Measurements from ENCODE around the gene UGT1A9.

UGT1A9 gene

GRCh38 chr2:233794128-233794658 lies 122.5 kb downstream of the UGT1A9 start:
- in situ Hi-C loops (cut with MboI; ENCODE audit: low sequenced_read_pairs) = no loop called here

- in situ Hi-C loops (cut with MboI; ENCODE audit: low sequenced_read_pairs) = no loop called here
Observed at GRCh38 chr2:233795735-233796171, 124.1 kb downstream of the UGT1A9 start.

DNA sequence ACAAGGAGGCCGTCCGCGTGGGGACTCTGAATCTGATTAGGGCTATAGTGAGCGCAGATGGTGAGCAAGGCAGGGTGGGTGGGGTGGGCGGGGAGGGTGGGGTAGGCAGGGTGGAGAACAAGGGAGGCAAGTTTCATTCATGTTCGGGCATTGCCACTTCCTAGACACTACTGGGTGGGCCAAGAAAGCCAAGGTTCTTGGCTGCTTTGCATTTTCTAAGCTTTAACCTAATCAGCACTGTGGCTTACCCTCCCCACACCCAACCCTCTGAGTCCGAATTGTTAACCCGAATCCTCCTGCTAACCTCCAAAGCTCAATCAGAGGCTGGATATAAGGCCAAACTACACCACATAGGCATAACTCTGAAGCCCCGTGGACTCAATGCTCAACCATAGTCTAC lies 124.6 kb downstream of the UGT1A9 start:
- in situ Hi-C loops (cut with MboI; ENCODE audit: low sequenced_read_pairs) = no loop called here

- in situ Hi-C loops (cut with MboI; ENCODE audit: low sequenced_read_pairs) = no loop called here
Observed at GRCh38 chr2:233798335-233799086, 126.8 kb downstream of the UGT1A9 start.

- in situ Hi-C loops (cut with MboI; ENCODE audit: low sequenced_read_pairs) = no loop called here
Observed at GRCh38 chr2:233799087-233799665, 127.5 kb downstream of the UGT1A9 start.

- in situ Hi-C loops (cut with MboI; ENCODE audit: low sequenced_read_pairs) = no loop called here
Observed at GRCh38 chr2:233799716-233800115, 128.0 kb downstream of the UGT1A9 start.

- in situ Hi-C loops (cut with MboI; ENCODE audit: low sequenced_read_pairs) = no loop called here
Observed at GRCh38 chr2:233800208-233800607, 128.5 kb downstream of the UGT1A9 start.

DNA sequence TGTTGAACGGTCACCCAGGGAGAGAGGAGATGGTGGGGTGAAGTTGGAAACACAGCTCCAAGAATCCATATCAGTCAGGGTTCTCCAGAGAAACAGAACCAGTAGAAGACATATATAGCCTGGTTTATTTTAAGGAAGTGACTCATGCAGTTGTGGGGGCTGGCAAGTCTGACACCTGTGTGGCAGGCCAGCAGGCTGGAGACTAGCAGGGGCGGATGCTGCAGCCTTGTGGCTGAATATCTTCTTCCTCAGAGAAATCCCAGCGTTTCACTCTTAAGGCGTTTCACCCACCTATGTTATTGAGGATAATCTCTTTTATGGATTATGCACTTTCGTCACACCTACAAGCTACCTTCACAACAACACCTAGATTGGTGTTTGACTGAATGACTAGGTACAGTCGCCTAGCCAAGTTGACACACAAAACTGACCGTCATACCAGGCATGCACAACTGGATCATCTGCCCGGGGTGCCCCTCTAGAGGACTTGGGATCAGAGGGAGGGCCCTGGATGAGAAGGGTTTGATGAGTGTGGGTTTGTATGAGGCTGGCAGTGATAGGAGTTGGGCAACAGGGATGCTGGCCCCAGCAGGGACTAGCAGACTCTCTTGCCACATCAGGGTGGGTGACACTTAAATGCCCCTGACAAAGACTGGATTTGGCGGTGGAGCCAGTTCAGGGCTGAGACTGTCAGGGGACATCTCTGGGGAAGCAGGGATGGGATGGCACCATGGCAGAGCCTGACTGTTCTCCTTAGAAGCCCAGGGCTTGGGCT lies 129.8 kb downstream of the UGT1A9 start:
- in situ Hi-C loops (cut with MboI; ENCODE audit: low sequenced_read_pairs) = no loop called here

GRCh38 chr2:233802132-233802815 lies 130.6 kb downstream of the UGT1A9 start:
- in situ Hi-C loops (cut with MboI; ENCODE audit: low sequenced_read_pairs) = no loop called here

DNA sequence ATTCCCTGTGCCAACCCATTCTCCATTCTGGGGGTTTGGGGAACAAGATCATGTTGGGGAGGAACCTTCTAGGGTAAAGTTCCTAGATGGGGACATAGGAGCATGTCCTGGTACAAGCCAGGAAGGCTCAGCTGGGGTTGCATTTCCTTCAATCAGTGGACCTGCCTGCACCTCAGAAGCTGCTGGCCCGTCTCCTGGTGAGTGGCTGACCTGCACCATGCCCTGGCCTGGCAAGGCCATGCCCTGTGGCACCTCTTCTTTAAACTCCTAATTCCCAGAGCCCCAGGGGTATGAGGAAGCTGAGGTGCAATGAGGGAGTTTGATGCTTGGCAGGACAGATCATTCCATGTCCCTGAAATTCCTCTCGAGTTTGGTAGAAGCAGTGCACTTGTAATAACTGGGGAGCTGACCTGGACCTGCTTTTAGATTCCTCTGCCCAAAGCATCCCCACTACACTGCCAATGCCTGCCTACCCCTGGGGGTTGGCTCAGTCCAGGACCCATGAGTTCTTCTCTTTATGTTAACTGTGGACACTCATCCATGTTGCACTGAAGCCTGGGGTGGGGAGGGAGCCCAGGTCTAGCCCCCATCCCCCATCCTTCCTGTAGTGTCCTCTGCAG lies 131.7 kb downstream of the UGT1A9 start:
- in situ Hi-C loops (cut with MboI; ENCODE audit: low sequenced_read_pairs) = no loop called here

DNA sequence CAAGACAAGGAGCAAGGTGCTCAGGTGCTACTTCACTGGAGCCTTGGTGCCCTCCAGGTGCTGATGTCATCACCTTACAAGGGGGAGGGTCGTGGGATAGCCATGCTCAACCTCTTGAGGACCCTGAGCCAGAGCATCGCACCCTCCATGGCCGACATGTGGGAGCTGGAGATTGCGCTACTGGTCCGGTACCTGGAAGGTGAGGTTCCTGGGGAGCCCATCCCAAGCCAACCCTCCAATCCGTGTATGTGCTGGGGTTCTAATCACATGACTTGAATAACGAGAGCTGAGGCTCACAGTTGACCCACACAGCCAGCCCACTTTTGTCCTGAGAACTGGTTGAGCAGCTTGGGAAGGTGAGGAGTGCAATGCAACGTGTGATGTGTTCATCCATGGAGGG lies 132.3 kb downstream of the UGT1A9 start:
- in situ Hi-C loops (cut with MboI; ENCODE audit: low sequenced_read_pairs) = no loop called here

- in situ Hi-C loops (cut with MboI; ENCODE audit: low sequenced_read_pairs) = no loop called here
Observed at GRCh38 chr2:233807215-233807865, 135.6 kb downstream of the UGT1A9 start.

DNA sequence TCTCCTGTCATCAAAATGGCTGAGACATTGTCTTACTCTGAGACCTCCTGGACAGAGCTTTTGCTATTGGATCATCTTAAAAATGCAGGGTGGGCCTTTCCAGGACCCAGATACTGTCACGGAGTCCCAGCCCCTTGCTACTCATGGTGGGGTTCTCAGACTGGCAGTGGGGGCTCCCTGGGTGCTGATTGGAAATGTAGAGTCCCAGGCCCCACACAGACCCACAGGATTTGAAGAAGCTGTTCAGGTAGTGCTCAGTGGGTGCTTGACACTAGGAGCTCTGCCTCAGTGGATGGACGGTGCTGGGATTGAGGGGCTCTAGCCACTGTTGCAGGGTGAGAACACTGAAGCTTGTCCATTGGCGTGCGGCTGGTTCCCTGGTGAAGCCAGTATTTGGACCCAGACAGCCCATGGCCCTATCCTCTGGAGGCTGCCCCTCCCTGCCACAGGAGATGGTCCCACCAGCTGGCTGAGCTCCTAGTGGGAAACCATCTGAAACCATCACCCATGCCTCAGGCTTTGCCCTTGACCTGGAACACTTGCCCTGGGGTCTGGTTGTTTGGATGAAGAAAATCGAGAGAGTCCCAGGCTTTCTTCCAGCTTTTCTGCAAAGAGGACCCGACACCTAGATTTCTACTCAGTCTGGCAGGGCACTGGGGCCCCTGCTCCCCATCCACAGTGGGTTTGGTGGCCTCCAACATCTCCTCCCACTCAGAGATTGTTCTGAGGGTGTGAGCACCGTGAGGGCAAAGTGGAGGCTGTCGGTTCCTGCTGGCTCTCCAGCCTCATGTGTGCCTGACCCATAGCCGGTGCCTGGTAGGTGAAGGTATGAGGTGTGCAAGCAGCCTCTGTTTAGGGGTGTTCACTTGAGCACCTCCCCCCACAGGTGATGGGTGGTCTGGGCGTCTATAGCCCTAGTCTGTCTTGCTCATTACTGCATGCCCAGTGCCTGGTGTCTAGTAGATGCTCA lies 136.6 kb downstream of the UGT1A9 start:
- in situ Hi-C loops (cut with MboI; ENCODE audit: low sequenced_read_pairs) = no loop called here

DNA sequence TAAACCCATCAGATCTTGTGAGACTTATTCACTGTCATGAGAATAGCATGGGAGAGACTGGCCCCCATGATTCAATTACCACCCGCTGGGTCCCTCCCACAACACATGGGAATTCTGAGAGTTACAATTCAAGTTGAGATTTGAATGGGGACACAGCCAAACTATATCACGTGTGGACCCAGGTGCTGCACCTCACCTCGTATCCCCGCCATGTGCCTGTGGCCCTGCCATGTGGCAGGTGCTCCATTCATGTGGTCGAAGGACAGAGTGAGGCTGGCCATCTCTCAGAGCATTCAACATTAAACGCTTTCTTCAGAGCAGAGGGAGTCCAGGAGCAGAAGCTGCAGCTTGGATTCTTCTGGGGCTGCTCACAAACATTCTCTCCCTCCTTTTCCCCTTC lies 138.7 kb downstream of the UGT1A9 start:
- in situ Hi-C loops (cut with MboI; ENCODE audit: low sequenced_read_pairs) = no loop called here

DNA sequence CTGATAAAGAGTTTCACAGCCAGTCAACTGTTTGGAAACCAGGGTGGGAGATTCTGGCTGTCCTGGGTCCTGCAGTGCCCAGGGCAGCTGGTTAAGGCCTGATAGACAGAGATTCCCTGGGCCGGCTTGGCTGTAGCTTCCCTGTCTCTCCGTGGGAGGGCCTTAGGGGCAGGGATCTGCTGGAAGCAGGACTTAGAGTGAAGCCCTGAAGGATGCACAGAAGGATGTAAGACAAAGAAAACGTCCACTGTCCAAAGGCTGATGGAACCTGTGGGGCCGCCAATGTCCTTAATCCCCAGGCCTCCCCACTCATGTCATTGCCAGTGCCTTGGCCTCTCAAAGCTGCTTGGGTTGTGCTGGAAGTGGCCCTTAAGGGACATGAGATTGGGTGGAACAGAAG lies 139.4 kb downstream of the UGT1A9 start:
- in situ Hi-C loops (cut with MboI; ENCODE audit: low sequenced_read_pairs) = no loop called here

DNA sequence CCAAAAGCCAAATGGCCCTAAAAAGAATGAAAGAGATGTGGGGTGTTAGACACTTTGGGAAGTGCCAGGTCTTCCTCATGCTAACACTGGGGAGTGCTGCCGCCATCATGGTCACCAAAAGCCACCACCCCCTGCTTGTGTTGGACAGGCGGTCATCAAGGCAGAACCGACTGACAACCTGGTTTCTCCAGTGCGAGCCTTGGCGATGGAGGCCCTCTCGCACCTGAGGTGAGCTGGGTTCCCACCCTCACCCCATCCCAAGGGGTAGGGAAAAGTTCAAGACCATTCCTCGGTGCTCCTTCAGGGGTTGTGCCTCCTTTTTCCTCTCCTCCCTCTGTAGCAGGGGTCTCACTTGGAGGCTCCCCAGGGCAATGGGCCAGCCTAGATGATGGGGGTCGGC lies 140.0 kb downstream of the UGT1A9 start:
- in situ Hi-C loops (cut with MboI; ENCODE audit: low sequenced_read_pairs) = no loop called here

DNA sequence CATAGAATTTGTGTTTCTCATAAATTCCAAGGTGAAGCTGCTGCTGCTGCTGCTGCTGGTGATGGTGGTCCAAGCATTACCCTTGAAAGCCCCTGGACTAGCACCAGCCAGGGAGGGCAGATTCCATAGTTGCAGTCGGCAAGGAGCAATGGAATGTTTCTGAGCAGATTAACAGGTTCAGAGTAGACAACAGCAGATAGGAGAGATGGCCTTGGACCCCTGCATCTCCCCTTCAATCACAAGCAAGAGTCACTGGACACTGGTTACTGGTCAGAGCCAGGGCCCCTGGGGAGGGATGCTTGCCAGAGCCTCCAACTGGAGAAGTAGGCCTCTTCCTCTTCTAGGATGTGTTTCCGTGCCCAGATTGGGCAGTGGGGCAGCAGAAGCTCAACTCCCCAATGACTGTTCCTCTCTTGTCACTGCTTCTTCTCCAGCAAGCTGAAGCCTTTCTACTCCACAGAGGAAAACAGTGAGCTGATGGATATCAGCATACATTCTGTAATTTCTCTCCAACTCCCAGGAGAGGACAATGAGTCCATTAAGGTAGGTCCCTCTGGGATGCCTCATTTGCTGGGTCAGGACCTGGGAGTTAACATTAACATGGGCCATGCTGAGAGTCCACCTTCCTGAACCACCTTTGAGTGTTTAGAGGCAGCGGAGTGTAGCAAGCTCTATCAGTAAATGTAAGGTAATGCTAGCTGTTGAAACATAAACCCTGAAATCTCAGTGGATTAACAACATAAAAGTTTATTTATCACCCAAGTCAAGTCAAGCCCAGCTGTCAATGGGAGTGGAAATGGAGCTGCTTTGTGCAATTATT lies 141.7 kb downstream of the UGT1A9 start:
- in situ Hi-C loops (cut with MboI; ENCODE audit: low sequenced_read_pairs) = no loop called here

All from HL-60/S4 (cell line).